Endothelial cell of umbilical vein (primary cell): ENCODE data around the gene ZNF160. TPM values are rescaled to one million over a fixed set of nuclear protein-coding genes. Genes with fewer than 3 reads are reported as not detected.

Experiments
- BruUV-seq: library from RNA; stranded (reverse); fragments of 400-500 nt; replicated peaks from 2 replicates; lab custom pipeline; 2021; lab: Mats Ljungman, UMichigan
- CTCF ChIA-PET: fragments of 300-600, 350-600 bp; sonication (Branson Sonifier 250); formaldehyde crosslinking; loops from one replicate; lab custom pipeline; 2021; ENCODE audit warnings: antibody characterized with exemption, inconsistent platforms; lab: Charles Lee
- POLR2A ChIA-PET: fragments of 300-600, 350-600 bp; sonication (Branson Sonifier 250); formaldehyde crosslinking; loops from one replicate; lab custom pipeline; 2021; ENCODE audit warnings: antibody characterized with exemption, inconsistent platforms; lab: Charles Lee
- DNase-seq: peaks from one replicate; pipeline ENCODE4 v3.0.0-alpha.2; 2011; ENCODE audit warnings: low read depth, low spot score
- FAIRE-seq: peaks from 2 replicates; lab custom pipeline; 2011; peaks lifted over from hg19 to GRCh38; lab: Jason Lieb, UNC
- H2AFZ ChIP-seq: 2 replicates; pipeline ENCODE4 v1.6.0; 2012; ENCODE audit warnings: low read depth, low read length, control low read depth, inconsistent platforms
- H3K27ac ChIP-seq: 2 replicates; pipeline ENCODE4 v1.5.1; 2011; ENCODE audit warnings: low read depth, mild to moderate bottlenecking, control low read depth, low read length, moderate library complexity; ENCODE audit not compliant: insufficient read depth
- H3K27me3 ChIP-seq, 2 experiments: 2 replicates each; pipeline versions ENCODE4 v1.6.0 to v1.6.1; 2011; ENCODE audit warnings: low read length in 2 of 2, mixed read lengths in 1 of 2; ENCODE audit not compliant: control insufficient read depth in 2 of 2, insufficient read depth in 2 of 2
- H3K36me3 ChIP-seq, 2 experiments: 2 replicates in 1 of 2; 3 replicates in 1 of 2; pipeline ENCODE4 v1.5.1; 2011; ENCODE audit warnings: low read length in 2 of 2, mild to moderate bottlenecking in 1 of 2, moderate library complexity in 1 of 2; ENCODE audit not compliant: control insufficient read depth in 2 of 2, insufficient read depth in 2 of 2; ENCODE audit errors: extremely low read depth in 1 of 2
- H3K4me1 ChIP-seq: 3 replicates; pipeline ENCODE4 v1.5.1; 2011; ENCODE audit warnings: mild to moderate bottlenecking, low read length; ENCODE audit not compliant: control insufficient read depth, insufficient read depth; ENCODE audit errors: extremely low read depth
- H3K4me2 ChIP-seq: 2 replicates; pipeline ENCODE4 v1.6.1; 2011; ENCODE audit warnings: low read length, control low read depth, mixed read lengths; ENCODE audit not compliant: insufficient read depth
- H3K4me3 ChIP-seq, 3 experiments: fragments of 200-600 bp in 1 of 3; sonication (generic), shearing (Covaris generic) in 1 of 3; replicated peaks in 1 of 3; 2 replicates each; pipeline ENCODE4 v1.5.1; 2011 to 2016; ENCODE audit warnings: control low read depth in 3 of 3, low read length in 3 of 3, mild to moderate bottlenecking in 2 of 3, inconsistent platforms in 1 of 3, low read depth in 1 of 3, moderate library complexity in 1 of 3; ENCODE audit not compliant: insufficient read depth in 1 of 3
- H3K79me2 ChIP-seq: 2 replicates; pipeline ENCODE4 v1.6.0; 2012; ENCODE audit warnings: low read length, inconsistent platforms; ENCODE audit not compliant: control insufficient read depth, insufficient read depth
- H3K9ac ChIP-seq: replicated peaks from 2 replicates; pipeline ENCODE3; 2011; ENCODE audit warnings: low read length, control low read depth; ENCODE audit not compliant: insufficient read depth; ENCODE audit errors: extremely low read depth
- H3K9me1 ChIP-seq: replicated peaks from 3 replicates; pipeline ENCODE4 v1.6.0; 2011; ENCODE audit warnings: mild to moderate bottlenecking, low read length; ENCODE audit not compliant: control insufficient read depth, insufficient read depth; ENCODE audit errors: extremely low read depth
- H3K9me3 ChIP-seq: replicated peaks from 2 replicates; pipeline ENCODE4 v1.5.1; 2012; ENCODE audit warnings: low read length, inconsistent platforms; ENCODE audit not compliant: control insufficient read depth, insufficient read depth
- H4K20me1 ChIP-seq: replicated peaks from 2 replicates; pipeline ENCODE3; 2011; ENCODE audit warnings: mild to moderate bottlenecking, low read length; ENCODE audit not compliant: control insufficient read depth, insufficient read depth; ENCODE audit errors: extremely low read depth
- EZH2 ChIP-seq: IDR thresholded peaks from 2 replicates; pipeline ENCODE4 v1.6.1; 2012; ENCODE audit warnings: borderline replicate concordance, low read depth, mild to moderate bottlenecking, moderate library complexity, low read length, inconsistent platforms; ENCODE audit not compliant: severe bottlenecking
- FOS ChIP-seq: IDR thresholded peaks from 2 replicates; pipeline ENCODE4 v1.6.1; 2011; ENCODE audit warnings: mild to moderate bottlenecking, low read length, moderate library complexity, borderline replicate concordance; ENCODE audit not compliant: insufficient read depth
- GATA2 ChIP-seq: IDR thresholded peaks from 2 replicates; pipeline ENCODE4 v1.7.0; 2011; ENCODE audit warnings: low read depth, mild to moderate bottlenecking, moderate library complexity, mixed read lengths, low read length; ENCODE audit not compliant: insufficient read length, insufficient read depth
- JUN ChIP-seq: IDR thresholded peaks from 2 replicates; pipeline ENCODE4 v1.6.1; 2011; ENCODE audit warnings: borderline replicate concordance, low read depth; ENCODE audit not compliant: insufficient read length, insufficient read depth
- MAX ChIP-seq: IDR thresholded peaks from 2 replicates; pipeline ENCODE4 v1.6.1; 2011; ENCODE audit not compliant: insufficient read depth, insufficient read length
- MYC ChIP-seq: IDR thresholded peaks from one replicate; pipeline ENCODE4 v1.6.1; 2011; ENCODE audit warnings: mild to moderate bottlenecking, low read depth, low read length
- POLR2A ChIP-seq: IDR thresholded peaks from 2 replicates; pipeline ENCODE4 v1.6.1; 2012; ENCODE audit warnings: low read depth, mild to moderate bottlenecking, control low read depth, low read length
- POLR2AphosphoS5 ChIP-seq: IDR thresholded peaks from 2 replicates; pipeline ENCODE4 v1.6.1; 2012; ENCODE audit warnings: low read depth, mild to moderate bottlenecking, control low read depth, low read length, moderate library complexity; ENCODE audit not compliant: insufficient read depth
- dilution Hi-C: fragments of 300-500 bp; cut with MboI; formaldehyde crosslinking; loops from one replicate; pipeline ENCODE4 v1.15.0; 2019; ENCODE audit warnings: low sequenced_read_pairs; ENCODE audit not compliant: extremely low pct_ligation_motif_present
- intact Hi-C: fragments of 100-400 bp; cut with micrococcal nuclease; formaldehyde crosslinking; loops from one replicate; pipeline ENCODE4 v1.10.0; 2022
- polyA plus RNA-seq, 4 experiments: library from polyadenylated mRNA; depleted of rRNA in 3 of 4; stranded (reverse) in 3 of 4; unstranded in 1 of 4; fragments of >200 nt; gene quantifications; 2 replicates each; pipeline versions ENCODE4 v1.2.1 to v1.2.3, GENCODE V29; 2011 to 2012; ENCODE audit warnings: missing spikeins in 1 of 4
- total RNA-seq: library from RNA; stranded (reverse); gene quantifications from 2 replicates; pipeline ENCODE4 v1.2.3, GENCODE V29; 2021
- TF ChIP-seq, protein P1 (sequence below), 2 donors: IDR thresholded peaks; 1 replicate in 1 of 2; 2 replicates in 1 of 2; pipeline ENCODE4 v1.5.1; 2011; ENCODE audit warnings: low read length in 2 of 2, mild to moderate bottlenecking in 2 of 2, moderate library complexity in 2 of 2, control low read depth in 1 of 2, inconsistent platforms in 1 of 2, low read depth in 1 of 2; ENCODE audit not compliant: insufficient read depth in 1 of 2; ENCODE audit errors: extremely low read depth in 1 of 2

ZNF160 gene
- total and polyA plus RNA-seq, 2 donors (not counting 3 experiments of a cell fraction or from before 2014, with no cell fraction given), result 11.3 to 16.4 TPM

DNA sequence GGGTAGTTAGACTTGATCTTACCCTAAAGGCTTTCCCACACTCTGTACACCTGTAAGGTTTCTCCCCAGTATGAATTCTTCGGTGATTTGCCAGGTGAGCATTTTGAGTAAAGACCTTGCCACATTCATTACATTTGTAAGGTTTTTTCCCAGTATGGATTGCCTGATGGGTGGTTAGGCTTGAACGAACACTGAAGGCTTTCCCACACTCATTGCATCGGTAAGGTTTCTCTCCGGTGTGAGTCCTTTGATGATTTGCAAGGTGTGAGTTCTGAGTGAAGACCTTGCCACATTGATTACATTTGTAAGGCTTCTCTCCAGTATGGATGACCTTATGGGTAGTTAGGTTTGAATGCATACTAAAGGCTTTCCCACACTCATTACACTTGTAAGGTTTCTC lies 35.0 kb downstream of the ZNF160 start:
- CTCF ChIA-PET, result no interaction called here
- Histone ChIP-seq H2AFZ (no peak overlapping the region), H3K9me3 (peaks cover 22% of the 10 kb centered on the region), H3K4me3 (no peak overlapping the region), H3K4me1 (no peaks in the 10 kb centered on the region), H3K4me2 (no peak overlapping the region), H3K79me2 (no peaks in the 10 kb centered on the region), H3K9me1 (no peaks in the 10 kb centered on the region), H4K20me1 (no peaks in the 10 kb centered on the region), H3K27me3 (no peaks in the 10 kb centered on the region), H3K27ac (no peak overlapping the region), H3K9ac (no peak overlapping the region), H3K36me3 (peaks cover 19 to 22% of the 10 kb centered on the region in 2 experiments)
- TF ChIP-seq, protein P1, sequence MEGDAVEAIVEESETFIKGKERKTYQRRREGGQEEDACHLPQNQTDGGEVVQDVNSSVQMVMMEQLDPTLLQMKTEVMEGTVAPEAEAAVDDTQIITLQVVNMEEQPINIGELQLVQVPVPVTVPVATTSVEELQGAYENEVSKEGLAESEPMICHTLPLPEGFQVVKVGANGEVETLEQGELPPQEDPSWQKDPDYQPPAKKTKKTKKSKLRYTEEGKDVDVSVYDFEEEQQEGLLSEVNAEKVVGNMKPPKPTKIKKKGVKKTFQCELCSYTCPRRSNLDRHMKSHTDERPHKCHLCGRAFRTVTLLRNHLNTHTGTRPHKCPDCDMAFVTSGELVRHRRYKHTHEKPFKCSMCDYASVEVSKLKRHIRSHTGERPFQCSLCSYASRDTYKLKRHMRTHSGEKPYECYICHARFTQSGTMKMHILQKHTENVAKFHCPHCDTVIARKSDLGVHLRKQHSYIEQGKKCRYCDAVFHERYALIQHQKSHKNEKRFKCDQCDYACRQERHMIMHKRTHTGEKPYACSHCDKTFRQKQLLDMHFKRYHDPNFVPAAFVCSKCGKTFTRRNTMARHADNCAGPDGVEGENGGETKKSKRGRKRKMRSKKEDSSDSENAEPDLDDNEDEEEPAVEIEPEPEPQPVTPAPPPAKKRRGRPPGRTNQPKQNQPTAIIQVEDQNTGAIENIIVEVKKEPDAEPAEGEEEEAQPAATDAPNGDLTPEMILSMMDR (IDR thresholded peaks at IDR 0.05; ENCODE audit: extremely low read depth in 1 of 2, insufficient read depth in 1 of 2, low read depth in 1 of 2, low read length in 2 of 2), result no peak
- TF ChIP-seq POLR2AphosphoS5 (no peak), FOS (no peak)
- no TSS peak for BruUV-seq
- POLR2A ChIA-PET, result no interaction called here
- intact Hi-C loops, result no loop called here
- no peak for FAIRE-seq
- dilution Hi-C loops, result no loop called here
- no peak for DNase-seq

DNA sequence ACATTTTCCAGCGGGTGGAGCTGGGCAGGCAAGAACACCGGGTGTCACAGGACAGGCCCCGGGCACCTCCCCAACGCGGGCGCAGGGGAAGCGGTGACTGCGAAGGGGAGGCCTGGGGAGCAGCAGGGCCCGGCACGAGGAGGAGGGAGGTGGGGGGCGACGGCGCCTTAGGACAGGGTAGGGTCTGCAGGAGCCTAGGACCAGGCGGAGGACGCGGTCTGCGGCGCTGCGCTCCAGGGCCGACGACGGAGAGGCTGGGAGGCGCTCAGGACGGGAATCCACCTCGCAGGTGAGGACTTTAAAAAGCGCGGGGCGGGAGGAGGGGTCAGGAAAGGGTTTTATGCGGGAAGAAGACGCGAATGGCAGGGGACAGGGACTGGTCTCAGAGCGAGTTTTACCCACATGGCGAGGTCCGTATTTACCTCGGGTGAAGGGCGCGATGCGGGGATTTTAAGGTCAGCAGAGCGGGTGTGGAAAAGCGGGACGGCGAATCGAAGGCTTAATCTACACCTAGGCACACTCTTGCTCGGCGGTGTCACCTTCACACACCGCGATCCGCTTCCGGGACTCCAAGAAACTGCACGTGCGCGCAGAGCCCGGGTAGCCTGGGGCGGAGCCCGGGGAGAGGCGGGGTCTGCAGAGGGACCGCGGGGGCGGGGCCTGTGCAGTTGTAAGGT lies 45.2 kb downstream of the ZNF160 start:
- no peak for DNase-seq
- no peak overlapping the region for H3K4me2 ChIP-seq
- CTCF ChIA-PET, result no interaction called here
- no peaks in the 10 kb centered on the region for H3K9me1 ChIP-seq
- no peaks in the 10 kb centered on the region for H3K9me3 ChIP-seq
- H4K20me1 ChIP-seq, result no peaks in the 10 kb centered on the region
- TF ChIP-seq GATA2 (no peak), POLR2A (no peak), MYC (no peak), FOS (no peak), MAX (no peak), EZH2 (no peak), POLR2AphosphoS5 (no peak), JUN (no peak)
- TF ChIP-seq, protein P1 (IDR thresholded peaks at IDR 0.05; ENCODE audit: extremely low read depth in 1 of 2, insufficient read depth in 1 of 2, low read depth in 1 of 2, low read length in 2 of 2), result no peak
- peak overlapping the region in 1 of 3 experiments; percentile 4 for H3K4me3 ChIP-seq
- no peak overlapping the region for H3K9ac ChIP-seq
- H3K79me2 ChIP-seq, result no peaks in the 10 kb centered on the region
- intact Hi-C loops (no loop called here), dilution Hi-C loops (no loop called here)
- H3K27me3 ChIP-seq, result peaks cover 0 to 2% of the 10 kb centered on the region in 2 experiments
- no peak overlapping the region for H2AFZ ChIP-seq
- no peak for FAIRE-seq
- H3K27ac ChIP-seq, result no peak overlapping the region
- POLR2A ChIA-PET, result no interaction called here
- no TSS peak for BruUV-seq
- no peaks in the 10 kb centered on the region for H3K4me1 ChIP-seq
- H3K36me3 ChIP-seq, result no peaks in the 10 kb centered on the region
